ENCODE results near the gene FAR1. TPM values are rescaled to one million over a fixed set of nuclear protein-coding genes. Genes with fewer than 3 reads are reported as not detected.

The FAR1 gene
- total RNA-seq, 1 donor from 2014 or later: 46.8 TPM

DNA sequence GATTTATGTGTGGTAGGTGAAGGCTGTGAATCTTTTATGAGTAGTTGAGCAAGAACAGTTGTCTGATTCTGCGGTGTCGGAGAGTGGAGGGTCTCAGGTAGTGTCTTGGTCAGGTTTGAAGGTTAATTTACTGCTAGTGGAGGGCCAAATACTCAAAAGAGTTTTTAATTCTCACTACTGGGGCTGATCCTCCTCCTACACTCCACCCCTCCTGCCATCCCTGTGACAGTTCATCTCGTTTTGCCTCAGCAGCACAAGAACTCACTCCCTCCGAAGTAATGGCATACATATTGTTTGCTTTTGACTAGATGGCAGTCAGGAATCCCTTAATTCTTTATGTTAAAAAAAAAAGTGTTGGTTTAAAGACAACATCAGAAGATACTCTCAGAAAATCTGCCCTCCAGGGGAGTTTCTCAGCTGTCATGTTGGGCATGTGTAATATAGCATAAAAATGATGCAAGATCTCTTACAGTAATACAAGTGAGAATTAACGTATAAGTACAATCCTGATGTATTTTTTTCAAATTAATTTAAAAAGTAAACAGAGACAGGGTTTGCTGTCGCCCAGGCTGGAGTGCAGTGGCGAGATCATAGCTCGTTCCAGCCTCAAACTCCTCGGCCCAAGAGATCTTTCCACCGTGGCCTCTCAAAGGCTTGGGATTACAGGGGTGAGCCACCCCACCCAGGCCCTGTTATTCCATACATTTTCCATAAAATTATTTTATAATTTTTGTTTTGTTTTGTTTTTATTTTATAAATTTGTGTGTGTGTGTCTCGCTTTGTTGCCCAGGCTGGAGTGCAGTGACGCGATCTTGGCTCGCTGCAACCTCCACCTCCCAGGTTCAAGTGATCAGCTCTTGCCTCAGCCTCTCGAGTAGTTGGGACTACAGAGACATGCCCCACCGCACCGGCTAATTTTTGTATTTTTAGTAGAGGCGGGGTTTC, 1.3 kb downstream of the FAR1 start:
- DNase-seq (ENCODE audit: low read depth in 2 of 2): no peak

DNA sequence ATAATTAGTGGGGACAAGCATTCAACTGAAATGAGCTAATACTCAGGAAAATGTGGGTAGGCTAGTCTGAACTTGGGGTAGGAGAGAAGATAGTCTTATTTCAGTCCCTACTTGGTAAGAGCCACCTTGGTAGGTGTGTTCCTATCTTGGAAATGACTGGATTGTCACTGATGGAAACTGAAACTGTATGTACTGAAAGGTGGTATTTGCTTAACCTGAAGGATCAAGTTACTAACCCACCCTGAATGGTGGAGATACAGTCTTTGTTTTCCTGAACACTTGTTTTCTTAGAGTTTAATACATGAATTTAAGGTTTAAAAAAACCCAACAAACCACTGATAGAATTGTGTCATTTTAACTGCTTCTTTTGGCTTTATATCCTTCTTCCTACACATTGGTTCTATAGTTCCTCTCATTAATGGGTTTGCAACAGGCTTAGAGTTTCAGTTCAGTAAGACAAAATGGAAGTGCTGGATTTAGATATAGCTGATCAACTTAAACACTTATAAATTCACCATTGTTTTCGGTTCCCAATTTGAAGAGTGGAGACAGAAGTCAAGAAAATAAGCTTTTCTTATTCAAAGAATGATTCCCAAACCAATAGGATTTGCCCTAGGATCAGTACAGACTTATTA, 4.2 kb downstream of the FAR1 start:
- DNase-seq (ENCODE audit: low read depth in 2 of 2): no peak

DNA sequence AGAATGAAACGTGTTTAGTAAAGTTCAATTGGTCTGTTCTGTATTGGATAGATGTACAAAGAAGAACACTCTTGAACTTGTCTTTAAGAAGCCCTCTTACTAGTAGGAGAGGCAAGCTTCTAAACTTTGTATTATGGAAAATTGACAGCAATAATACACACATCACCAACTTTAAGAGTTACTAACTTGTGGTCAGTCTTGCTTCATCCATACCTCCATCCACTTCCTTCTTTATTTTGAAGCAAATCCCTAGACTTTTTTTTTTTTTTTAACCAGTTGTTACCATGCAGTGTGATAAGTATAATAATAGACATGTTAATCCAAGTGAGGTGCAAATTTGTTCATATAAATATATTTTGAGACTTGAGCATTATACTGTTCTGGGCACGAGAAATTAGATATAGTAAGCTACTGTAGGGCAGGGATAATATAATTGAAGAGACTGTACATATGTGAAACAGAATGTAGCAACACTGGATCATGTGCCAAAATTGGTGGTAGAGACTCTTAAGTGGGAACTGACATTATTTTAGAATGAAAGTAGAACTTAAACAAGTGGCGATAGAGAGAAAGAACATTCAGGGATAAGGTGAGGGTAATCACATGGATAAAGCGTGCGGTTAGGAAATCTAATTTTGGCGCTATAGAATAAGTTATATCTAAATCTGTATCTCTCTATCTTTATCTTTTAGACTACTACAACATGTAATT, 6.5 kb downstream of the FAR1 start:
- no peak for DNase-seq (ENCODE audit: low read depth in 2 of 2)

DNA sequence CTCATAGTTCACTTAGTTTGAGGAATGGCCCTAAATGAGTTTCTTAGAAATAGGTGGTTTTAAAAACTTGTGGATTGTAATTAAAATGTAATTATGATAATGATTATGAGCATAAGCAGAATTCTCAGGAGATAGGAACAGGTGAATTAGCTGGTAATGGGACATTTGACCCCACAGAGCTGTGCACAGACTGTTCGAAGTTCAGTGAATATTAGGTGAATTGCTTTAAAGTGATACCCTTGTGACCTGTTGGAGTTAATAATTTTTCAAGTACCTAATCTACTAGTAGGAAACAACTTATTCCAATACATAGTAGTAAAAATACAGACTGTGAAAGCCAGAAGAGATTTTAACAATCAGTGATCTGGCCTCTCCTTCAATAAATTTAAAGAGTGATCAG, 8.1 kb downstream of the FAR1 start:
- DNase-seq (ENCODE audit: low read depth in 2 of 2): no peak

DNA sequence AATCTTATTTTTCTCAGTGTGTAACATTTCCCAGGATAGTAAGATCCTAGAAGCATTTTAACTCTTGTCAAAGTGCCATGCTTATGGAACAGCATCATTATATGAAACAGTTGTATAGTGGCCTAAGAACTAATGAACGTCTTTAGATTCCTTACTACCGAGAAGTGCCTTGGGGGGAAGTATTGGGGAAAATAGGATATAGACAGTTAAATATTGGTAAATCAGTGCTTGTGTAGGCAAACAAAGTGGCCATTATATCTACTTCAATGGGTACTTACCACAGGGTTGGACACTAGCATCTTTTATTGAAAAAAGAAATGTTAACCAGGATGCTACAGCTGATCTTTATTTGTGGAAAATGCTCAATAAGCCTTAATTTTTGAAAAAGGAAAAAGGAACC, 11.3 kb downstream of the FAR1 start:
- no peak for DNase-seq (ENCODE audit: low read depth in 2 of 2)

DNA sequence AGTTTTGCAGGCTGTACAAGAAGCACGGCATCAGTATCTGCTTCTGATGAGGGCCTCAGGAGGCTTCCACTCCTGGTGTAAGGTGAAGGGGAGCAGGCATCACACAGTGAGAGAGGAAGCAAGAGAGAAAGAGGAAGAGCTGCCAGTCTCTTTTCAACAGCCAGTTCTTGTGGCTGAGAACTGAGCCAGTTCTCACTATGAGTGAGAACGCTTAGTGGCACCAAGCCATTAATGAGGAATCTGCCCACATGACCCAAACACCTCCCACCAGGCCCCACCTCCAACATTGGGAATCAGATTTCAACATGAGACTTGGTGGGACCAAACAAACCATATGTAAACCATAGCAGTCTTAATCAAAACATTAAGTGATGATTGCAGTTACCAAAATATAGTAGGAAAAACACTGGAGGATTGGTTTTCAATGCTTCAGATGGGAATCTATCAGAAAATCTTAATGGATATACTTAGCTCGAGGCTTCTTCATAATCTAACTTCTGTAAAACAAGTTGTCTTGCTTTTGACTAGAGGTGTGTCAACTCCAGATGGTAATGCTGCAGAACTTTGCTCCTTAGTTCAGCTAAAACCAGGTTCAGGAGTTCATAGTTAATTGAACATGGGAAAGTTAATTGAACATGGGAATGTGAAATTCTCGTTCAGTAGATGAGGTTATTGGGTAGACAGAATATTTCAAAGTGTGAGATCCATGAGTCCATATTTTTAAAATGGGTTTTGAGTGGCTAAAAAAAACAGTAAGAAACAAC, 12.2 kb downstream of the FAR1 start:
- no peak for DNase-seq (ENCODE audit: low read depth in 2 of 2)

DNA sequence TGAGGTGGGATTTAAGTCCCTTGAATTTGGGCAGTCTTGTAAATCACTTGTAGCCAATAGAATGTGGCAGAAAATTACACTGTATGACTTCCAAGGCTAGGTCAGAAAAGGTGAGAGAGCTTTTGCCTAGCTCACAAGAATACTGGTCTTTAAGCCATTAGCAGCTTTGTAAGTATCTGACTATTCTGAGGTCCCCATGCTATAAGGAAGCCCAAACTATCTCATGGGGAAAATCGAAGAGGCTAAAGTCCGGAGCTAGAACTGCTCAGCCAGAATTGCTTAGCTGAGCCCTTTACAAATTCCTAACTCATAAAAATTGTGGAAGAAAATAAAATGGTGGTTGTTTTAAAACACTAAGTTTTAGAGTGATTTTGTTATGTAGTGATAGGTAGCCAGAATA, 13.0 kb downstream of the FAR1 start:
- DNase-seq (ENCODE audit: low read depth in 2 of 2): no peak

DNA sequence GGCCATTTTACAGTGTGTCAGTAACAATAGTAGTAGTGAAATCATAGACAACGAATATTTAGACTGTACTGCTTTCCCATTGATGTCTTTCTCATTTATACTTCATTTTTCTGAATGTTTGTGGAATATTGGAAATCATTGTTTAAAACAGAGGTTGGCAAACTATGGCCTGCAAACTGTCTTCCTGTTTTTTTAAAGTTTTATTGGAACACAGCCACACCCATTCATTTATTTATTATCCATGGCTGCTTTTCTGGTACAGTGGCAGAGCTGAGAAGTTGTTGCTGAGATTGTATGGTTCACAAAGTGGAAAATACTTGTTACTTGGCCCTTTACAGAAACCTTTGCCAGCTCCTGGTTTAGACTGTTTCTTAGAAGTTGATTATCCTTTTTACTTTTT, 13.7 kb downstream of the FAR1 start:
- peak in 1 of 2 donors; percentile 61 for DNase-seq (ENCODE audit: low read depth in 2 of 2)

DNA sequence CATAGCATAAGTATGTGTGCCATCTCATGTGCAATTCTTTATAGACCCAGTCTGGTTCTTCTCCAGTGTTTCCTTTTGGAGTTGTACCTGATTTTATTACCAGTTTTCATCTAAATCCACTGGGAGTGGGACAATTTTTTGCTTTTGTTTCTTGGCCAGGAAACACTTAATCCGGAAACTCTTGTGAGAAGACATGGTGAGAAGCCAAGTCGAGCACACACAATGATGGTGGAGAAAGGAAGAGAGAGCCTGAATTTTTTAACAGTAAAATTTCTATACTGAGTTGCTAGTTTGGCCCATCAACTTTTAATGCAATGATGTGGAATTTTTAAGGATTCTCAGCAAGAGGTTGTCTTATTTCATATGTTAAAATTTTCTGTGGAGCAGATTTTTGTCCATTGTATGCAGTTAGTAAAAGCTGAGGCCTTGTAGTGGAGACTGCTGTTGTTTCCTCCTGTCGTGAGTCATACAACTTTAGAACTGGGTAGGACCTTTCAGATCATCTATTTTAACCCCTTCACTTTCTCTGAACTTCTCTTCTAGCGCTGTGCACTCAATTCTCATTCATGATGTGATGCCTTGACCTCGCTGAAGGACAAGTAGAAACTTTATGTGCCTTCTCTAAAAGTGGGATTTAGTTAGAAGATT, 17.1 kb downstream of the FAR1 start:
- DNase-seq (ENCODE audit: low read depth in 2 of 2): peak; percentile 19 to 74

DNA sequence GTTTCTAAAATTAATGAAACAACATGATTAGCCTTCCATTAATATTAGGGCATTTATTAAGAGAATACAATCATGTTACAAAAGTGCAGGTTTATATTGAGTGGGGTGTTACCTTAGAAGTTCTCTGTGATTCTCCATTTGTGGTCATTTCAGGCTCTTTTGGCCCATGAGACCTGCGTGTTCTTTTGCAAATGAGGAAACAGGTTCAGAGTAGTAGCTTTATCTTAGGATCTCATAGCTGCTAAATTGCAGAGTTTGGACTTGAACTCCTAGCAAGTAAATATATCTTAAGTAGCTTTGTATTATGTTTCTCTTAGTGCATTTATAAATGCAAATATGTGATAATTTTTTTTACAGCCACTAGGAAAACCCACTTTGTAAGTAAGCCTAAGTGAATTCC, 18.3 kb downstream of the FAR1 start:
- DNase-seq (ENCODE audit: low read depth in 2 of 2): no peak

DNA sequence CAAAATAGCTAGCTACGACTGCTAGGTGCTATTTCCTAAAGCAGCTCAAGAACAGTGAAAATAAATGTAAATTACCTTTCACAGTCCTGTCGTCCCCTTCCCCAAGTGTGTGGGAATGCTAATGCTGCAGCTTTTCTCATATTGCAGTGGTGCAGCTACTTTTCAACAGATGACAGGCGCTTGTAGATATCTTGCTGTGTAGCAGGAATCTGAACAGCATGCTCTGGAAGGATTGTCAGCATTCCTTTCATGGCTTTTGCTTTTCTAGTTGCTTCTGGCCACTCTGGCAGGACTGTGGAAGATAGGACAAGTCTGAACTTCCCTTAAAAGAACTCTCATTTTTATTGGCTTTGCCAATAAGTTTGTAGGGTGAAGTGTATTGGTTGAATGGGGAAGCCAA, 18.8 kb downstream of the FAR1 start:
- no peak for DNase-seq (ENCODE audit: low read depth in 2 of 2)

DNA sequence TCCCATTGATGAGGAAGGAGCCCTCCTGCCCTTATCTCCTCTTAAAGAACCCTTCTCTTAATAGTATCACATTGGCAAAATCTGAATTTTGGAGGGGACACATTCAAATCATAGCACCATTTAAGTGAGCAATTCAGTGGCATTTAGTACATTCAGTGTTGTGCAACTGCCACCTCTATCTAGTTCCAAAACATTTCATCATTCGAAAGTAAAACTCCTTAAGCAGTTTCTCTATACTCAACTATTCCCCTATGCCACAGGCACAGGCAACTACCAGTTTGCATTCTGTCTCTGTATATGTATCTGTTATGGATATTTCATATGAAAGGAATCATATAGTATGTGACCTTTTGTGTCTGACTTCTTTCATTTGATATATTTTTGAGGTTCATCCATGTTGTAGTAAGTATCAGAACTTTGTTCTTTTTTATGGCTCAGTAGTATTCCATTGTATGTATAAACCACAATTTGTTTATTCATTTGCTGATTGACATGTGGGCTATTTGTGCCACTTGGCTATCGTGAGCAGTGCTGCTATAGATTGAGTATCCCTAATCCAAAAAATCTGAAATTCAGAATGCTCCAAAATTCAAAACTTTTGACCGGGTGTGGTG, 22.9 kb downstream of the FAR1 start:
- DNase-seq (ENCODE audit: low read depth in 2 of 2): no peak

DNA sequence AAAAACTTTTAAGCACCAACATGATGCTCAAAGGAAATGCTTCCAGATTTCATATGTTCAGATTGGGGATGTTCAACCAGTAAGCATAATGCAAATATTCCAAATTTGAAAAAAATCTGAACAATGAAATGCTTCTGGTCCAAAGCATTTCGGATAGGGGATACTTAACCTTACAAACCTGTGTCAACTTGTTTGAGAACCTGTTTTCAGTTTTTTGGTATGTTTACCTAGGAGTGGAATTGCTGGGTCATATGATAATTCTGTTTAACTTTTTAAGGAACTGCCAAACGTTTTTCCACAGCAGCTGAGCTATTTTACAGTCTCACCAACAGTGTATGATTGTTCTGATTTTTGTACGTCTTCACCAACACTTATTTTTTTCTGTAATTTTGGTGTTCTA, 23.7 kb downstream of the FAR1 start:
- DNase-seq (ENCODE audit: low read depth in 2 of 2): no peak

DNA sequence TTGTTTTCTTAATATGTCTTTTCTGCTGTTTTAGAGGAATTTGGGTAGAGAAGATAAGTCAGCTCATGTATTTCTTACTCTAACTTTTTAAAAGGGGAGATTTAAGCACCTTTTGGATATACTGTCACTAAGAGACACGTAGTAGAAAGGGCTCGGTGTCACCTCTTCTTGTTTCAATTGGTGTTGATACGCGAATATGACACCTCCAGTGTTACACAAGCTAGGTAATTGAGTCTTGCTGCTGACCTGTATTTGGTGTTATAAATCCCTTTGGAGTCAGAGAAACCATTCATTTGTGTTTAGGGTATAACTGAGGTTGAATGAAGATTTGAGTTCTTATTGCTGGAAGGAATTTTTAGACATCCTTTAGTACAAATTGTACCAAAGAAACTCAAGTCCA, 25.6 kb downstream of the FAR1 start:
- no peak for DNase-seq (ENCODE audit: low read depth in 2 of 2)

DNA sequence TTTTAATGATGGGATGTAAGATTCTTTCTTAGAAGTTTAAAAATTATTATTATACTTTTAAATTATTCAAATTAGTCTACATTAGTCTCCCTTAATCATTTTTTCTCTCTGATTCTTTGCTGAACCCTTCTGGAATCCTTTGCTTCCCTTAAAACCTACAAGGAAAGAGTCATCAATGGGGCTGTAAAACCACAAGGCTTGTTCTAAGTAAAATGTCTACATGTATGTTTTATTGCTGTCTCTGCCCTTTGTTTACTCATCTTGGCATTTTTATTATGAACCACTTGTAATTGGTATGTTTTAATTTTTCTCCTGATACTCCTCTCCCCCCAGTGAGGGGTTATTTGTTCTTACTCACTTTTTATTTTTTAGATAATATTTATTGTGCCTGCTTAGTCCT, 27.4 kb downstream of the FAR1 start:
- DNase-seq (ENCODE audit: low read depth in 2 of 2): no peak

DNA sequence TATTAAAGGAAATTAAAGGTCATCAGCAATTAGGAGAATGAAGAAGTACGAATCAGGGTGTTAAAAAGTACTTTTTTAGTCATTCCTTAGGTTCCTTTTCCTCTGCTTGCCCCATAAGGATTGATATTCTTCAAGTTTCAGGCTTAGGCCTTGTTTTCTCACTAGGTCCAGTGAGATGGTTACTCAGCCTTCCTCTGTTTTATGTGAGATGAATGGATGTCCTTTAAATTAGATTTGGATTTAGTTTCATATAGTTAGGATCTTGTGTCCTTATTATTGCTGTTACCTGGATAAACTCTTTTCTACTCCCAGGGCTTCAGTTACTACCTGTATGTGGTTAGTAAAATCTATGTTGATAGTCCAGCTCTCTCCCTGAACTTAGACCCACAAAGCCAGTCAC, 29.2 kb downstream of the FAR1 start:
- no peak for DNase-seq (ENCODE audit: low read depth in 2 of 2)

DNA sequence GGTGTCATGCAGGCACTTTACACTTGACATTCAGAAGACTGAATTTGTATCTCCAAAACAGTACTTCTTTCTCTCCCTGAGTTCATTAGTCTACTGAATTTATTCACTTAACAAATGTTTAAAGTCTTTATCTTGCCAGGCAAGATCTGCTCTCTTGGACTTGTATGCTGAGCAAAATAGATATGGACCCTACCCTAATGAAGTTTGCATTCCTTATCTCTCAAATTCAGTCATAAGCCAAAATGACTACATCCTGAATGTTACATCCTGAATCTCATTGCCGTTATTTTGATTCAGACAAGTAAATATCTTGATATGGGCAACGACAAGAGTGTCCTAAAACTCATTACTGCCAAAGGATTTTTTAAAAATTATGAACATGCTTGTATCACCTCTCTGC, 29.7 kb downstream of the FAR1 start:
- DNase-seq (ENCODE audit: low read depth in 2 of 2): no peak

DNA sequence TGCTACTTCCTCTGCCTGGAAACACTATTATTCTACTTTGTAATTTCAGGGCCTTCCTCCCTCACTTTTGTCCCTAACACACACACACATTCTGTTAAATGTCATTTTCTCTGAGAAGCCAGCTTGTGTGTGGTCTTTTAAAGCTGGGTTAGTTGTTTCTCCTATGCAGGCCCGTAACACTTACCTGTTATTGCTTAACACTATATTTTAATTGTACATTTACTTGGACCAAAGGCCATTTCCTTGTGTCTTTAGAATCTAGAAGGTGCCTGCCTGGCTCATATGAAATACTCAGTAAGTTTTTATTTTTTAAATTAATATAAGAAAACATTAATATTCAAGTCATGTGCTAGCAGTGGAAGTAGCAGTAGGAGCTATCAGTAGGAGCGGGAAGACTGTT, 30.6 kb downstream of the FAR1 start:
- no peak for DNase-seq (ENCODE audit: low read depth in 2 of 2)

DNA sequence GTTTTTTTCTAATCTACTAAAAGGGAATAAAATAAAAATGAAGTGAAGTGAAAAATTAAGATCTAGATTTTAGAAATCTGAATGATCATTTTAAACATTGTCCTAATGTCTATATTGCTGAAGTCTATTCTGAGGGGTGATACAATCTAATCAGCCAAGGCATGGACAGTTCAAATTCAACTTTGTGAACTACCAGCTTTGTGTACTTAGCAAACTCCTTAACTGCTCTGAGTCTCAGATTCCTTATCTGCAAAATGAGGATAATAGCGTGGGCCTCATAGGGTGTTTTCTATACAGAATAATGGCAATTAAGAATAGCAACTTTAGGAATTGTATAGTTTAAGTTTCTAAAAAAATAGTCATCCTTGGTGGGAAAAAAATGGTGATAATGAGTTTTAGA, 31.4 kb downstream of the FAR1 start:
- DNase-seq (ENCODE audit: low read depth in 2 of 2): no peak

DNA sequence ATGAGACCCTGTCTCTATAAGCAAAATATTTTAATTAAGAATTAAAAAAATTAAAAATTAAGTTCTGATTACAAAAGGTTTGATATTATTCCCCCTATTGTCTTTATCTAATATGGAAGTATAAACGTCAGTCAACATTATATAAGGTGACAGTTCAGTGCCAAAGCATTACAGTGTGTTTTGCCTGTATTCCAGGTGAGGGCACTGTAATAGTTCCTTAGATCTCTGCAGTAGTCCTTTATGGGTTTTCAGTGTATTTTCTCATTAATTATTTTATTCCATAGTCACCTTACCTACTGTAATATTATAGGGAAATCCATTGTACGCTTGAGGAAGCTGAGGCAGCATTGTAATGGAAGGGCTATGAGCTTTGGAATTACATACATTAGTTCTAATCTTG, 33.0 kb downstream of the FAR1 start:
- DNase-seq (ENCODE audit: low read depth in 2 of 2): no peak

DNA sequence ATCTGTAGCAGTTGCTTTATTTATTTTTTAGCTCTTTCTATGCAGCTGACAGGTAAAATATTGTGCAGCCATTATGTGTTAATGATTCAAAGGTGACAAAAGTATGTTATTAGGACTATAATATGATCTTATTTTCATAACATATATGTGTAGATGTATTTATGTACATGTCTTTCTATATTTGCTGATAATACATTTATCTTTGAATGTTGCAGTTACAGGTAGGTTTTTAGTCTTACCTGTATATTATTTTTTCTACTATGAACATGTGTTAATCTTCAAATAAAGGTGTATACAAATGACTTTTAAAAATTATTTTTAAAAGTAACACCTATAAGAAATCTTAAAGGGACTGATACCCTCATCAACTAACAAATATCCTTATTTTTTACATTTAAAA, 33.6 kb downstream of the FAR1 start:
- no peak for DNase-seq (ENCODE audit: low read depth in 2 of 2)

All from lung microvascular endothelial cell (primary cell).